Measurements from ENCODE around the gene CDK5RAP3. TPM values are rescaled to one million over a fixed set of nuclear protein-coding genes. Genes with fewer than 3 reads are reported as not detected.
A peak's percentile ranks its signal among the peaks of the same experiment; 100 is the strongest.

CDK5RAP3 gene
- polyA plus RNA-seq, 1 of the 3 experiments (the other 2 are of a cell fraction) = 208 TPM

DNA sequence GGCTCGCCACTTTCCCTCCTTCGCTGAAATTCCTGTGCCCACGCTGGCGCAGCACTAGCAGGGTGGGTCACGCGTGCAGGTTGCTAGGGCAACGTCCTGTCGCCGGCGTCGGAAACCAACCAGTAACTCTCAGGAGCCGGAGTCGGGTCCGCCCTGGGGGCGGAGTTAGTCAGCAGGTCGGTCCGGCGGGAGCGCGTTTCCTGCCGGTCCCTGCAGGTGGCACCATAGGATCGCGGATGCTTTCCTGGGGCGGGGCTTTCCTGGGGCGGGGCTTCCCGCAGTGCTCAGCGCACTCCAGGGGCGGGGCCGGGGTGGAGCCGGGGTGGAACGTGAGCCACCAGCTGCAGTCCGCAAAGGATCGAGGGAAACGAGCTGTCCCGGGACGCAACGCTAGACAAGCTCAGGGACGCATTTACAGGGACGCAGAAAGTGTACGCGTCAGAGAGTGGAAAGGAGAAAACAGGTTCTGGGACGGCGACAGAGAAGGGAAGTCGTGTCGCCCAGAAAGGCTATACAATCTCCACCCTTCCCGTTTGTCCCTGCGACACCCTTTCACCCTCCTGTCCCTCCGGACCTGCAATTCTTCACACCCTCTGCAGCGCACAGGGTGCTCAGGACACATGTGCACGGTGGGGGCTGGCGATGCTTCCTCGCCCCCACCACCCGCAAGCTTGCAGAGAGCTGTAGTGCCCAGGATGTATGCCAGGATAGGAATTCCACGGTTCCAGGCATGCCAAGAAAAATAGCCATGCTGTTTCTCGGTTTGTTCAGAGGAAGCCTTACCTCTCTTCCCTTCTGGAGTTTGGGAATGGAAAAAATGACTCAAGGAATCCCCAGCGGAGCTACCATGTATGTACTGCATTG, 54.4 kb downstream of the CDK5RAP3 start:
- Histone ChIP-seq H3F3A (replicated peaks; ENCODE audit: insufficient read depth) (peaks cover 43% of the 10 kb centered on the region), H2AFZ (ENCODE audit: low read depth) (peak overlapping the region; percentile 95), H3K4me3 (ENCODE audit: low read depth in 2 of 2, low read length in 1 of 2) (peak overlapping the region; percentile 50 to 78), H3K9ac (peak overlapping the region; percentile 18; the same call in 1 of the 2 replicates), H3K27ac (ENCODE audit: low read depth in 2 of 2, low read length in 1 of 2) (peak overlapping the region; percentile 43 to 68), H4K20me1 (ENCODE audit: insufficient read depth) (no peaks in the 10 kb centered on the region), H3K9me2 (no peaks in the 10 kb centered on the region), H3K9me3 (no peaks in the 10 kb centered on the region), H3K4me2 (peak overlapping the region; percentile 100), H3K27me3 (ENCODE audit: insufficient read depth) (no peaks in the 10 kb centered on the region), H3K4me1 (ENCODE audit: control insufficient read depth in 1 of 2, insufficient read depth in 2 of 2, low read depth in 1 of 2, low read length in 1 of 2) (peaks cover 25 to 33% of the 10 kb centered on the region in 2 experiments; a peak in 3 of 4 replicates), H3K79me2 (ENCODE audit: insufficient read depth) (no peaks in the 10 kb centered on the region), H3K36me3 (replicated peaks in 1 of 2; ENCODE audit: control insufficient read depth in 1 of 2, insufficient read depth in 2 of 2, low read length in 1 of 2) (no peaks in the 10 kb centered on the region)
- ChIA-PET POLR2A (interaction anchor here (0.8 to 2.6 kb wide), 6 partner anchors 18 to 98 kb away, joined by 3 to 9 read pairs (median 4); partner anchors contain the start of genes CBX1 and NFE2L1), CTCF (interaction anchor here (0.6 to 31.3 kb wide), 43 partner anchors 10 to 654 kb away, joined by 3 to 1200 read pairs (median 5); partner anchors contain the start of genes CBX1, CDK5RAP3, COPZ2 and NFE2L1)
- 2% methylated on average over 53 of the region's 56 CpGs for WGBS (ENCODE audit: low lambda C conversion rate)
- DNase-seq = peak; percentile 97
- peak; percentile 57 for TF ChIP-seq CHD2 (IDR thresholded peaks at IDR 0.05; ENCODE audit: low read length, partially characterized antibody)
- TF ChIP-seq YY1 (IDR thresholded peaks at IDR 0.05; ENCODE audit: low read depth) = no peak
- TF ChIP-seq NFIC (IDR thresholded peaks at IDR 0.05; ENCODE audit: borderline replicate concordance) = peak; percentile 21; the same call in 1 of the 2 replicates
- no peak for TF ChIP-seq GABPA (IDR thresholded peaks at IDR 0.05; ENCODE audit: low read depth)
- no peak for TF ChIP-seq RXRA (IDR thresholded peaks at IDR 0.05; ENCODE audit: borderline replicate concordance, low read depth)
- no peak for TF ChIP-seq REST (IDR thresholded peaks at IDR 0.05; ENCODE audit: low read depth, low read length)
- no peak for TF ChIP-seq EP300 (IDR thresholded peaks at IDR 0.05; ENCODE audit: borderline replicate concordance in 1 of 2, low read depth in 1 of 2, low read length in 1 of 2)
- no peak for TF ChIP-seq TEAD4 (IDR thresholded peaks at IDR 0.05; ENCODE audit: borderline replicate concordance, insufficient read depth)
- no peak for TF ChIP-seq RFX5 (IDR thresholded peaks at IDR 0.05; ENCODE audit: low read length)
- 0 out of 2 replicates have a peak, but pooled peaks have one; percentile 63 for TF ChIP-seq POLR2AphosphoS5 (IDR thresholded peaks at IDR 0.05; ENCODE audit: low read depth, low read length)
- TF ChIP-seq TAF1 (IDR thresholded peaks at IDR 0.05; ENCODE audit: borderline replicate concordance, low read depth, low read length) = no peak; the same call in 1 of the 2 replicates
- TF ChIP-seq RCOR1 (IDR thresholded peaks at IDR 0.05; ENCODE audit: low read length) = peak; percentile 64; the same call in 1 of the 2 replicates
- peak; percentile 55 for TF ChIP-seq USF2 (IDR thresholded peaks at IDR 0.05; ENCODE audit: borderline replicate concordance, low read depth, low read length)
- TF ChIP-seq FOXJ3 (CRISPR knock-in tag; IDR thresholded peaks at IDR 0.05) = no peak
- TF ChIP-seq FOSL2 (IDR thresholded peaks at IDR 0.05; ENCODE audit: borderline replicate concordance, low read depth) = no peak
- peak; percentile 84; the same call in 1 of the 2 replicates for TF ChIP-seq USF1 (IDR thresholded peaks at IDR 0.05; ENCODE audit: borderline replicate concordance, low read depth)
- TF ChIP-seq JUND (IDR thresholded peaks at IDR 0.05) = no peak
- TF ChIP-seq, protein P1, sequence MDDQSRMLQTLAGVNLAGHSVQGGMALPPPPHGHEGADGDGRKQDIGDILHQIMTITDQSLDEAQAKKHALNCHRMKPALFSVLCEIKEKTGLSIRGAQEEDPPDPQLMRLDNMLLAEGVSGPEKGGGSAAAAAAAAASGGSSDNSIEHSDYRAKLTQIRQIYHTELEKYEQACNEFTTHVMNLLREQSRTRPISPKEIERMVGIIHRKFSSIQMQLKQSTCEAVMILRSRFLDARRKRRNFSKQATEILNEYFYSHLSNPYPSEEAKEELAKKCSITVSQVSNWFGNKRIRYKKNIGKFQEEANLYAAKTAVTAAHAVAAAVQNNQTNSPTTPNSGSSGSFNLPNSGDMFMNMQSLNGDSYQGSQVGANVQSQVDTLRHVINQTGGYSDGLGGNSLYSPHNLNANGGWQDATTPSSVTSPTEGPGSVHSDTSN (IDR thresholded peaks at IDR 0.05) = peak; percentile 81
- no peak for TF ChIP-seq ELF1 (IDR thresholded peaks at IDR 0.05)
- TF ChIP-seq FOXM1 (IDR thresholded peaks at IDR 0.05; ENCODE audit: low read depth) = no peak
- peak; percentile 86; the same call in 1 of the 2 replicates for TF ChIP-seq SIN3A (IDR thresholded peaks at IDR 0.05; ENCODE audit: borderline replicate concordance, low read depth, low read length)
- peak; percentile 79 for TF ChIP-seq MAX (IDR thresholded peaks at IDR 0.05; ENCODE audit: low read depth)
- TF ChIP-seq MEF2A (IDR thresholded peaks at IDR 0.05; ENCODE audit: borderline replicate concordance, low read depth) = no peak
- no peak; the same call in 1 of the 2 replicates for TF ChIP-seq TCF12 (IDR thresholded peaks at IDR 0.05)
- peak; percentile 98 for TF ChIP-seq RAD21 (IDR thresholded peaks at IDR 0.05; ENCODE audit: low read length)
- peak; percentile 49; the same call in 1 of the 2 replicates for TF ChIP-seq NRF1 (IDR thresholded peaks at IDR 0.05; ENCODE audit: low read depth, low read length)
- TF ChIP-seq EZH2phosphoT487 (IDR thresholded peaks at IDR 0.05; ENCODE audit: borderline replicate concordance, low read depth) = no peak

All from SK-N-SH (cell line).